Thyroid gland (tissue), 4 donors: ENCODE data around the gene PDIA2. TPM values are rescaled to one million over a fixed set of nuclear protein-coding genes. Genes with fewer than 3 reads are reported as not detected.
A peak's percentile ranks its signal among the peaks of the same experiment; 100 is the strongest.

Experiments used
- DNase-seq, 2 donors: peaks; one replicate each; pipeline ENCODE4 v3.0.0-alpha.2; 2019
- H3K27ac ChIP-seq, 3 donors: fragments of 200-600 bp; sonication (generic); 1 replicate in 2 of 3; 2 replicates in 1 of 3; pipeline ENCODE4 v1.5.1; 2016 to 2019; ENCODE audit warnings: mild to moderate bottlenecking in 1 of 3, moderate library complexity in 1 of 3
- H3K27me3 ChIP-seq: fragments of 200-600 bp; sonication (generic); one replicate; pipeline ENCODE4 v1.5.1; 2019
- H3K36me3 ChIP-seq, 2 donors: fragments of 200-600 bp; sonication (generic); one replicate each; pipeline ENCODE4 v1.5.1; 2016 to 2019
- H3K4me1 ChIP-seq, 2 donors: fragments of 200-600 bp; sonication (generic); one replicate each; pipeline ENCODE4 v1.5.1; 2017 to 2019
- H3K4me3 ChIP-seq, 3 donors: fragments of 200-600 bp; sonication (generic); replicated peaks in 1 of 3; 1 replicate in 2 of 3; 2 replicates in 1 of 3; pipeline ENCODE4 v1.5.1; 2016; ENCODE audit warnings: mild to moderate bottlenecking in 1 of 3
- H3K9me3 ChIP-seq: fragments of 200-600 bp; sonication (generic); one replicate; pipeline ENCODE4 v1.5.1; 2017
- POLR2A ChIP-seq, 2 donors: fragments of 450-650 bp; IDR thresholded peaks; one replicate each; pipeline ENCODE4 v1.6.1; 2017; ENCODE audit warnings: antibody characterized with exemption in 2 of 2, mild to moderate bottlenecking in 2 of 2, moderate library complexity in 1 of 2
- WGBS, 2 donors: methylation state at CpG; one replicate each; pipeline ENCODE4 v1.1.5; 2017; 5-methylcytosine and 5-hydroxymethylcytosine counted together
- intact Hi-C: fragments of 100-400 bp; cut with DNase I; formaldehyde crosslinking; loops from one replicate; pipeline ENCODE4 v1.15.1; 2023
- total RNA-seq, 4 donors: library from RNA; depleted of rRNA; stranded (reverse); fragments of >200 nt; gene quantifications; one replicate each; pipeline ENCODE4 v1.2.3, GENCODE V29; 2016
- TF ChIP-seq, protein P1 (sequence below), 6 experiments: fragments of 200-600 bp in 3 of 6; fragments of 450-650 bp in 3 of 6; sonication (generic) in 3 of 6; IDR thresholded peaks; one replicate each; pipeline ENCODE4 v1.5.1; 2016 to 2019; ENCODE audit warnings: antibody characterized with exemption in 6 of 6, mild to moderate bottlenecking in 2 of 6, inconsistent platforms in 1 of 6, moderate library complexity in 1 of 6

PDIA2 gene, protein sequence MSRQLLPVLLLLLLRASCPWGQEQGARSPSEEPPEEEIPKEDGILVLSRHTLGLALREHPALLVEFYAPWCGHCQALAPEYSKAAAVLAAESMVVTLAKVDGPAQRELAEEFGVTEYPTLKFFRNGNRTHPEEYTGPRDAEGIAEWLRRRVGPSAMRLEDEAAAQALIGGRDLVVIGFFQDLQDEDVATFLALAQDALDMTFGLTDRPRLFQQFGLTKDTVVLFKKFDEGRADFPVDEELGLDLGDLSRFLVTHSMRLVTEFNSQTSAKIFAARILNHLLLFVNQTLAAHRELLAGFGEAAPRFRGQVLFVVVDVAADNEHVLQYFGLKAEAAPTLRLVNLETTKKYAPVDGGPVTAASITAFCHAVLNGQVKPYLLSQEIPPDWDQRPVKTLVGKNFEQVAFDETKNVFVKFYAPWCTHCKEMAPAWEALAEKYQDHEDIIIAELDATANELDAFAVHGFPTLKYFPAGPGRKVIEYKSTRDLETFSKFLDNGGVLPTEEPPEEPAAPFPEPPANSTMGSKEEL
- under 1 TPM in 1 of 4 donors, not detected in 3; 0.81 TPM for total RNA-seq

DNA sequence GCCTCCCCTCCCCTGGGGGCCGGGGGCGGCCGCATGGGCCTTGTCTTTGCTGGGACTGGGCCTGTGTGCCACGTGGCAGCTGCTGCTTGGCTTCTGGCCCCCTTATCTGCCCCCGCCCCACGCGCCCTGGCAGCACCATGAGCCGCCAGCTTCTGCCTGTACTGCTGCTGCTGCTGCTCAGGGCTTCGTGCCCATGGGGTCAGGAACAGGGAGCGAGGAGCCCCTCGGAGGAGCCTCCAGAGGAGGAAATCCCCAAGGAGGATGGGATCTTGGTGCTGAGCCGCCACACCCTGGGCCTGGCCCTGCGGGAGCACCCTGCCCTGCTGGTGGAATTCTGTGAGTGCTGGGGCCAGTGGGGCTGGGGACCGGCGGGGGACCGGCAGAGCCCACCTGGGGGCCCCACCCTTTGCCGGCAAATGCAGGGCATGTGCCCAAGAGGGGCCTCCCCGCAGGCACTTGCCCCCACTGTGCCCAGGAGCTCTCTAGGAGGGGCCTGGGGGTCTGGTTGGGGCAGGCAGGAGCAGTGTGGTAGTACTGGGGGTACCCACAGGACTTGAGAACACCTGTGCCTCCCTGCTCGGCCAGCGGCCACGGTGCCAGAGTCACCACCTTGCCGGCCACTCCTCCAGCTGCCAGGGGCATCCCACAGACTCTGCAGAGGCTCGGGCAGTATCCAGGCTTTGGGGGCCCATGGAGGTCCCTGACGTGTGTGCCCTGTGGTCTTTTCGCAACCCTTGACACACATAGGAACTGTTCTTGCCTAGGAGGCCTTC lies at the start of gene PDIA2:
TSS of gene PDIA2 (plus strand) at position 132 of the 773 bp plus-strand sequence. CDS start at position 138, 6 bp downstream.
- Histone ChIP-seq H3K36me3 (peaks cover 0 to 11% of the 10 kb centered on the region in 2 donors), H3K27ac (no peak within 1 kb of the TSS), H3K4me1 (peaks cover 6% of the 10 kb centered on the region in 2 donors), H3K9me3 (no peaks in the 10 kb centered on the region), H3K4me3 (no peak within 1 kb of the TSS), H3K27me3 (peaks cover 7% of the 10 kb centered on the region)
- whole genome bisulfite sequencing, 2 donors, result 76 to 86% methylated on average over 9 to 11 of the region's 25 CpGs
- TF ChIP-seq, protein P1, sequence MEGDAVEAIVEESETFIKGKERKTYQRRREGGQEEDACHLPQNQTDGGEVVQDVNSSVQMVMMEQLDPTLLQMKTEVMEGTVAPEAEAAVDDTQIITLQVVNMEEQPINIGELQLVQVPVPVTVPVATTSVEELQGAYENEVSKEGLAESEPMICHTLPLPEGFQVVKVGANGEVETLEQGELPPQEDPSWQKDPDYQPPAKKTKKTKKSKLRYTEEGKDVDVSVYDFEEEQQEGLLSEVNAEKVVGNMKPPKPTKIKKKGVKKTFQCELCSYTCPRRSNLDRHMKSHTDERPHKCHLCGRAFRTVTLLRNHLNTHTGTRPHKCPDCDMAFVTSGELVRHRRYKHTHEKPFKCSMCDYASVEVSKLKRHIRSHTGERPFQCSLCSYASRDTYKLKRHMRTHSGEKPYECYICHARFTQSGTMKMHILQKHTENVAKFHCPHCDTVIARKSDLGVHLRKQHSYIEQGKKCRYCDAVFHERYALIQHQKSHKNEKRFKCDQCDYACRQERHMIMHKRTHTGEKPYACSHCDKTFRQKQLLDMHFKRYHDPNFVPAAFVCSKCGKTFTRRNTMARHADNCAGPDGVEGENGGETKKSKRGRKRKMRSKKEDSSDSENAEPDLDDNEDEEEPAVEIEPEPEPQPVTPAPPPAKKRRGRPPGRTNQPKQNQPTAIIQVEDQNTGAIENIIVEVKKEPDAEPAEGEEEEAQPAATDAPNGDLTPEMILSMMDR (IDR thresholded peaks at IDR 0.05), result no peak
- no peak for TF ChIP-seq POLR2A (IDR thresholded peaks at IDR 0.05)
- intact Hi-C loops, result no loop called here
- no peak for DNase-seq

DNA sequence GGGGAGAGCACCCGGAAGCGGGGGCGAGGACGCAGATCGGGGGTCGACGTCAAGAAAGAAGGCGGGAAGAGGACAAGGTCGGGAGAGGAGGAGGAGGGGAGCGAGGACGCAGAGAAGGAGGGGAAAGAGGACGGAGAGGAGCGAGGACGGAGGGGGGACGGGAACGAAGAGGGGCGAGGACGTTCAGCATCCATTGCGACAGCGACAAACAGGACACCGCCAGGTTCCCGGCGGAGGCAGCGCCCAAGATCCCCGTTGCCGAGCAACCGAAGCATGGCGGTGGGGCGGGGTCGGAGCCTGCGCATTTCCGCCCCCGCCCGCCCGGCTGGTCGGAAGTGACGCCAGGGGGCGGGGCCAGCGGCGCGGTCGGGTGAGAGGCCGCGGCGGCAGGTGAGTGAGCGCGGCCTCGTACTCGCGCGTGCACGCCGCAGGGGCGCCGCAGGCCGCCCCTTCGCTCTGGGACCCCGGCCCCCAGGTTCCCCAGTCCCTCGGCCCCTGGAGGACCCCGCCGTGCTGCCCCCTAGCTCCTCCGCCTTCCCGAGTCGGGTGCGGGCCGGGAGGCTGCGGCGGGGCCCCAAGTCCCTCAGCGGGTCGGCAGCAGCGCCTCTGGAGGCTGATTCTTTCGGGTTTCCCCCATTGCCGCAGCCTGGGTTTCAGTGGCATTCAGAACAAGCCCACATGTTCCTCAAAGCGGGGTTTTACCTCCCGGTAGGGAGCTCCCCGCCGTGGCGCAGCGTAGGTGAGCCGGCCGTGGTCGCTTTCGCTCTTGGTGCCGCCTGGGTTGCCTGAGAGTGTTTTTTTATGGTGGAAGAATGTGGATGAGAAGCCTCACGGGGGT lies 48.3 kb upstream of the PDIA2 start, which contains the start of gene FAM234A:
TSS of gene FAM234A (plus strand) at position 354 of the 838 bp plus-strand sequence. CDS start 19,593 bp downstream, outside the sequence.
- 1% methylated on average over 44 to 50 of the region's 85 CpGs for WGBS, 2 donors
- no peaks in the 10 kb centered on the region for H3K9me3 ChIP-seq
- no peaks in the 10 kb centered on the region for H3K27me3 ChIP-seq
- peak; percentile 96 to 99 for TF ChIP-seq POLR2A (IDR thresholded peaks at IDR 0.05)
- TF ChIP-seq, protein P1 (IDR thresholded peaks at IDR 0.05), result peak in 4 of 6 experiments; percentile 25 to 45 (median 44)
- peak within 1 kb of the TSS; percentile 84 to 95 (median 91) for H3K27ac ChIP-seq
- H3K4me1 ChIP-seq, result peaks cover 13% of the 10 kb centered on the region in 2 donors
- DNase-seq, result peak; percentile 93 to 94
- H3K4me3 ChIP-seq, result peak within 1 kb of the TSS; percentile 55 to 88 (median 79)
- intact Hi-C loops, result loop anchor here (5.0 kb wide), 1 partner anchor 118 kb away; the partner anchor contains the start of gene AXIN1
- H3K36me3 ChIP-seq, result no peaks in the 10 kb centered on the region

DNA sequence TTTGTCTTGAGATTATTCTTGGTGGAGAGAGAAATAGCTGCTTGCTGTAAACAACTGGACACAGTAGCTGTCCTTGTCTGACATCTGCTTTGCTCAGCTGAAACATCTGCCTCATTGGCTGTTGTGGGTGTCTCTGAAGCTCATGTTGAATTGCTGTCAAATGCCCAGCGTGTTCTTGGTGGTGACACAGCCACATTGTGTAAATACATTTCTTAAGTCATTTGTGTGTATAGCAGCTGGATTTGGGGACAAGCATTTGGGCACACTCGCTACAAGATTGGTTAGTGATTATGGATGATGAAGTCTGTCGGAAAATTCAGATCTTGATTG lies 43.1 kb upstream of the PDIA2 start:
- H3K27me3 ChIP-seq, result no peaks in the 10 kb centered on the region
- intact Hi-C loops, result no loop called here
- no peaks in the 10 kb centered on the region for H3K36me3 ChIP-seq
- no peak overlapping the region for H3K4me3 ChIP-seq
- H3K9me3 ChIP-seq, result no peaks in the 10 kb centered on the region
- 72 to 73% methylated on average over 3 of the region's 3 CpGs for WGBS, 2 donors
- TF ChIP-seq, protein P1 (IDR thresholded peaks at IDR 0.05), result no peak
- TF ChIP-seq POLR2A (IDR thresholded peaks at IDR 0.05), result no peak
- DNase-seq, result no peak
- peaks cover 22 to 30% of the 10 kb centered on the region in 2 donors for H3K4me1 ChIP-seq
- peak overlapping the region; percentile 43 to 74 (median 69) for H3K27ac ChIP-seq

DNA sequence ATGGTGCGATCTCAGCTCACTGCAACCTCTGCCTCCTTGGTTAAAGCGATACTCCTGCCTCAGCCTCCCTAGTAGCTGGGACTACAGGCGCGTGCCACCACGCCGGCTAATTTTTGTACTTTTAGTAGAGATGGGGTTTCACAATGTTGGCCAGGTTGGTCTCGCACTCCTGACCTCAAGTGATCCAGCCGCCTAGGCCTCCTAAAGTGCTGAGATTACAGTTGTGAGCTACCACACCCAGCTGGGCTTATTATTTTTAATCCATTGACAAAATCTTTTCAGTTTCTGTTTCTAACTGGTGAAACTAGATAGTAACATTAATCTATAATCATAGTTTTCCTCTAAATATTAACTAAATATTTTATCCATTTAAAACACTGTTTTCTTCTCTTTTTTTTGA lies 42.4 kb upstream of the PDIA2 start:
- Histone ChIP-seq H3K4me3 (no peak overlapping the region), H3K4me1 (peaks cover 21 to 29% of the 10 kb centered on the region in 2 donors), H3K36me3 (no peaks in the 10 kb centered on the region), H3K27me3 (no peaks in the 10 kb centered on the region), H3K27ac (peak overlapping the region; percentile 43 to 74 (median 69)), H3K9me3 (no peaks in the 10 kb centered on the region)
- TF ChIP-seq, protein P1 (IDR thresholded peaks at IDR 0.05), result no peak
- intact Hi-C loops, result no loop called here
- WGBS, 2 donors, result 93 to 95% methylated on average over 8 of the region's 8 CpGs
- DNase-seq, result no peak
